ENCODE results near the gene PRDM11.

PRDM11 gene

GRCh38 chr11:45142241-45143055 lies 4.0 kb upstream of the PRDM11 start:
- peak; percentile 58 for DNase-seq

GRCh38 chr11:45143494-45143893 lies 2.9 kb upstream of the PRDM11 start:
- no peak for DNase-seq

GRCh38 chr11:45144126-45145082 lies 2.0 kb upstream of the PRDM11 start:
- DNase-seq: no peak

GRCh38 chr11:45145083-45145378 lies 1.4 kb upstream of the PRDM11 start:
- no peak for DNase-seq

- no peak for DNase-seq
Measured at GRCh38 chr11:45145379-45146071, 914 bp upstream of the PRDM11 start.

- peak; percentile 97 for DNase-seq
Measured at GRCh38 chr11:45147017-45147728, 734 bp downstream of the PRDM11 start.

- DNase-seq: no peak
Measured at GRCh38 chr11:45147891-45148675, 1.6 kb downstream of the PRDM11 start.

GRCh38 chr11:45149483-45150056 lies 3.1 kb downstream of the PRDM11 start:
- DNase-seq: no peak

- DNase-seq: no peak
Measured at GRCh38 chr11:45150301-45150700, 3.9 kb downstream of the PRDM11 start.

- no peak for DNase-seq
Measured at GRCh38 chr11:45150943-45151342, 4.5 kb downstream of the PRDM11 start.

- no peak for DNase-seq
Measured at GRCh38 chr11:45151362-45151982, 5.0 kb downstream of the PRDM11 start.

- no peak for DNase-seq
Measured at GRCh38 chr11:45152740-45153595, 6.5 kb downstream of the PRDM11 start.

GRCh38 chr11:45154276-45154675 lies 7.8 kb downstream of the PRDM11 start:
- no peak for DNase-seq

- no peak for DNase-seq
Measured at GRCh38 chr11:45155058-45155551, 8.7 kb downstream of the PRDM11 start.

GRCh38 chr11:45155627-45156180 lies 9.3 kb downstream of the PRDM11 start:
- no peak for DNase-seq

- no peak for DNase-seq
Measured at GRCh38 chr11:45156201-45156600, 9.8 kb downstream of the PRDM11 start.

- no peak for DNase-seq
Measured at GRCh38 chr11:45156741-45157140, 10.3 kb downstream of the PRDM11 start.

GRCh38 chr11:45157247-45158209 lies 11.1 kb downstream of the PRDM11 start:
- DNase-seq: no peak

All from right hindlimb (tissue), 1 donor.